Measurements from ENCODE around the gene HCRTR1. TPM values are rescaled to one million over a fixed set of nuclear protein-coding genes. Genes with fewer than 3 reads are reported as not detected.

The HCRTR1 gene
- total and polyA plus RNA-seq, 2 of the 8 experiments (the other 6 are each of a cell fraction or from before 2014, with no cell fraction given): 0.35 to 0.39 TPM

DNA sequence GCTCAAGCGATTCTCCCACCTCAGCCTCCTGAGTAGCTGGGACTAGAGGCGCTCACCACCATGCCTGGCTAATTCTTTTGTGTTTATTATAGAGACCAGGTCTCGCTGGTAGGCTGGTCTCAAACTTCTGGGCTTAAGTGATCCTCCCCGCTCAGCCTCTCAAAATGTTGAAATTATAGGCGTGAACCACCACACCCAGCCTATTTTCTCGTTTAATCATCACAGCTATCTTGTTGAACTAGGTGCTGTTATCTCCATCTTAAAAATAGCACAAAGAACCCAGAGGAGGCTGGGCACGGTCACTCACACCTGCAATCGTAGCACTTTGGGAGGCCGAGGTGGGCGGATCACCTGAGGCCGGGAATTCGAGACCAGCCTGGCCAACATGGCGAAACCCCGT, 58.3 kb downstream of the HCRTR1 start:
- POLR2A ChIA-PET (ENCODE audit: partially characterized antibody): interaction anchor here (1.3 kb wide), 1 partner anchor 25 kb away, joined by 3 read pairs; no protein-coding TSS in a partner anchor
- Histone ChIP-seq H3K4me1 (replicated peaks in 1 of 4; ENCODE audit: control insufficient read depth in 3 of 4, insufficient read depth in 4 of 4, low read length in 3 of 4) (no peaks in the 10 kb centered on the region; a peak in 1 of 7 replicates), H4K5ac (ENCODE audit: insufficient read length, low read depth, low read length) (no peak overlapping the region), H3K79me2 (ENCODE audit: control insufficient read depth in 1 of 2, insufficient read depth in 2 of 2, low read length in 2 of 2) (no peaks in the 10 kb centered on the region), H2BK5ac (ENCODE audit: low read depth, low read length) (no peak overlapping the region), H2BK15ac (ENCODE audit: low read length) (no peak overlapping the region), H2BK12ac (ENCODE audit: low read depth, low read length) (no peak overlapping the region), H3K79me1 (ENCODE audit: low read depth, low read length) (no peaks in the 10 kb centered on the region), H4K20me1 (replicated peaks in 1 of 2; ENCODE audit: control insufficient read depth in 1 of 2, insufficient read depth in 2 of 2, low read length in 2 of 2) (peaks cover 0 to 1% of the 10 kb centered on the region in 2 experiments), H3K18ac (ENCODE audit: extremely low read depth, low read length) (no peak overlapping the region), H3K23ac (ENCODE audit: insufficient read length) (no peak overlapping the region), H3K9ac (replicated peaks in 1 of 4; ENCODE audit: extremely low read depth in 1 of 4, low read depth in 3 of 4, low read length in 3 of 4) (no peak overlapping the region), H3K56ac (replicated peaks; ENCODE audit: insufficient read length, low read depth, low read length) (no peak overlapping the region), H3K27me3 (replicated peaks in 1 of 4; ENCODE audit: control insufficient read depth in 3 of 4, extremely low read depth in 1 of 4, insufficient read depth in 3 of 4, low read length in 3 of 4) (no peaks in the 10 kb centered on the region), H2AFZ (ENCODE audit: low read length) (no peak overlapping the region), H3K9me3 (ENCODE audit: insufficient read depth in 2 of 2, low read depth in 1 of 2, low read length in 1 of 2) (no peaks in the 10 kb centered on the region), H3K27ac (ENCODE audit: low read depth, low read length) (no peak overlapping the region), H3K4me3 (ENCODE audit: extremely low read depth in 1 of 4, insufficient read depth in 2 of 4, low read depth in 3 of 4, low read length in 4 of 4) (no peak overlapping the region), H2BK120ac (replicated peaks; ENCODE audit: low read depth, low read length) (no peak overlapping the region), H2BK20ac (ENCODE audit: low read length) (no peak overlapping the region), H3K4me2 (ENCODE audit: insufficient read depth in 1 of 2, low read depth in 2 of 2, low read length in 2 of 2) (no peak overlapping the region), H4K8ac (ENCODE audit: extremely low read depth, insufficient read depth, low read length) (no peak overlapping the region), H2AK5ac (ENCODE audit: low read depth, low read length) (no peak overlapping the region), H3K23me2 (ENCODE audit: low read depth, low read length) (no peaks in the 10 kb centered on the region), H3K14ac (ENCODE audit: insufficient read length) (no peak overlapping the region), H3K36me3 (ENCODE audit: control insufficient read depth in 2 of 4, insufficient read depth in 4 of 4, low read length in 3 of 4) (no peaks in the 10 kb centered on the region), H4K91ac (replicated peaks; ENCODE audit: insufficient read length, low read length) (no peak overlapping the region), H3K4ac (replicated peaks; ENCODE audit: insufficient read length, low read depth, low read length) (no peak overlapping the region)
- CTCF ChIA-PET (ENCODE audit: partially characterized antibody): interaction anchor here (0.6 to 24.1 kb wide), 9 partner anchors 6 to 113 kb away, joined by 3 to 370 read pairs (median 8); partner anchors contain the start of gene COL16A1
- no peak for FAIRE-seq
- 94% methylated on average over 14 of the region's 14 CpGs; no CpG with 5 or more reads in 1 of the 2 experiments for WGBS, 2 experiments (ENCODE audit: extremely low coverage in 1 of 2, insufficient coverage in 1 of 2, insufficient read length in 1 of 2, insufficient replicate concordance in 2 of 2, low coverage in 1 of 2, low lambda C conversion rate in 2 of 2, missing lambda C conversion rate in 1 of 2)
- no peak for DNase-seq (ENCODE audit: low read depth in 1 of 2, low spot score in 2 of 2)
- TF ChIP-seq SRF (IDR thresholded peaks at IDR 0.05; ENCODE audit: low read depth, low read length) (no peak), SUZ12 (IDR thresholded peaks at IDR 0.05; ENCODE audit: low read length) (no peak), EZH2 (IDR thresholded peaks at IDR 0.05; ENCODE audit: low read depth, low read length, severe bottlenecking) (no peak), TBP (IDR thresholded peaks at IDR 0.05; ENCODE audit: low read depth, low read length) (no peak), SP4 (IDR thresholded peaks at IDR 0.05; ENCODE audit: low read length) (no peak), TAF1 (IDR thresholded peaks at IDR 0.05; ENCODE audit: low read depth, low read length) (no peak), TCF12 (IDR thresholded peaks at IDR 0.05; ENCODE audit: low read depth, low read length) (no peak)
- TF ChIP-seq, protein P1, sequence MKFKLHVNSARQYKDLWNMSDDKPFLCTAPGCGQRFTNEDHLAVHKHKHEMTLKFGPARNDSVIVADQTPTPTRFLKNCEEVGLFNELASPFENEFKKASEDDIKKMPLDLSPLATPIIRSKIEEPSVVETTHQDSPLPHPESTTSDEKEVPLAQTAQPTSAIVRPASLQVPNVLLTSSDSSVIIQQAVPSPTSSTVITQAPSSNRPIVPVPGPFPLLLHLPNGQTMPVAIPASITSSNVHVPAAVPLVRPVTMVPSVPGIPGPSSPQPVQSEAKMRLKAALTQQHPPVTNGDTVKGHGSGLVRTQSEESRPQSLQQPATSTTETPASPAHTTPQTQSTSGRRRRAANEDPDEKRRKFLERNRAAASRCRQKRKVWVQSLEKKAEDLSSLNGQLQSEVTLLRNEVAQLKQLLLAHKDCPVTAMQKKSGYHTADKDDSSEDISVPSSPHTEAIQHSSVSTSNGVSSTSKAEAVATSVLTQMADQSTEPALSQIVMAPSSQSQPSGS (IDR thresholded peaks at IDR 0.05; ENCODE audit: low read length): no peak
- TF ChIP-seq, protein P2, sequence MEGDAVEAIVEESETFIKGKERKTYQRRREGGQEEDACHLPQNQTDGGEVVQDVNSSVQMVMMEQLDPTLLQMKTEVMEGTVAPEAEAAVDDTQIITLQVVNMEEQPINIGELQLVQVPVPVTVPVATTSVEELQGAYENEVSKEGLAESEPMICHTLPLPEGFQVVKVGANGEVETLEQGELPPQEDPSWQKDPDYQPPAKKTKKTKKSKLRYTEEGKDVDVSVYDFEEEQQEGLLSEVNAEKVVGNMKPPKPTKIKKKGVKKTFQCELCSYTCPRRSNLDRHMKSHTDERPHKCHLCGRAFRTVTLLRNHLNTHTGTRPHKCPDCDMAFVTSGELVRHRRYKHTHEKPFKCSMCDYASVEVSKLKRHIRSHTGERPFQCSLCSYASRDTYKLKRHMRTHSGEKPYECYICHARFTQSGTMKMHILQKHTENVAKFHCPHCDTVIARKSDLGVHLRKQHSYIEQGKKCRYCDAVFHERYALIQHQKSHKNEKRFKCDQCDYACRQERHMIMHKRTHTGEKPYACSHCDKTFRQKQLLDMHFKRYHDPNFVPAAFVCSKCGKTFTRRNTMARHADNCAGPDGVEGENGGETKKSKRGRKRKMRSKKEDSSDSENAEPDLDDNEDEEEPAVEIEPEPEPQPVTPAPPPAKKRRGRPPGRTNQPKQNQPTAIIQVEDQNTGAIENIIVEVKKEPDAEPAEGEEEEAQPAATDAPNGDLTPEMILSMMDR (IDR thresholded peaks at IDR 0.05; ENCODE audit: control extremely low read depth in 1 of 3, insufficient read depth in 1 of 3, low read depth in 1 of 3, low read length in 3 of 3): no peak
- TF ChIP-seq, protein P3, sequence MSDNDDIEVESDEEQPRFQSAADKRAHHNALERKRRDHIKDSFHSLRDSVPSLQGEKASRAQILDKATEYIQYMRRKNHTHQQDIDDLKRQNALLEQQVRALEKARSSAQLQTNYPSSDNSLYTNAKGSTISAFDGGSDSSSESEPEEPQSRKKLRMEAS (IDR thresholded peaks at IDR 0.05): no peak
